CMK (cell line): ENCODE measurements around the gene TMEM132C.
"Not testable (repeated sequence)": the region's sequence is repeated elsewhere in the genome, so short reads cannot be mapped to it uniquely, and the experiment has no call there.

Experiments used
- DNase-seq: peaks from one replicate; pipeline ENCODE4 v3.0.0-alpha.2; 2010; ENCODE audit warnings: low read depth

The TMEM132C gene

GRCh38 chr12:128564956-128565355, 298.0 kb downstream of the TMEM132C start:
- no peak for DNase-seq

- no peak for DNase-seq
These were observed 300.8 kb downstream of the TMEM132C start for GRCh38 chr12:128567730-128568129.

GRCh38 chr12:128570191-128571065, 303.5 kb downstream of the TMEM132C start:
- no peak for DNase-seq

- DNase-seq, result no peak
These were observed 305.2 kb downstream of the TMEM132C start for GRCh38 chr12:128571906-128572810.

- DNase-seq, result no peak
These were observed 306.9 kb downstream of the TMEM132C start for GRCh38 chr12:128573907-128574306.

- DNase-seq, result no peak
These were observed 311.1 kb downstream of the TMEM132C start for GRCh38 chr12:128578045-128578444.

GRCh38 chr12:128581321-128581761, 314.4 kb downstream of the TMEM132C start:
- no peak for DNase-seq

GRCh38 chr12:128583453-128583852, 316.5 kb downstream of the TMEM132C start:
- no peak for DNase-seq

GRCh38 chr12:128586451-128587029, 319.6 kb downstream of the TMEM132C start:
- no peak for DNase-seq

GRCh38 chr12:128587918-128588317, 320.9 kb downstream of the TMEM132C start:
- no peak for DNase-seq

GRCh38 chr12:128592220-128592744, 325.3 kb downstream of the TMEM132C start:
- DNase-seq, result no peak

- DNase-seq, result no peak
These were observed 327.6 kb downstream of the TMEM132C start for GRCh38 chr12:128594521-128594920.

GRCh38 chr12:128595609-128596008, 328.6 kb downstream of the TMEM132C start:
- no peak for DNase-seq

GRCh38 chr12:128600886-128601285, 333.9 kb downstream of the TMEM132C start:
- no peak for DNase-seq

GRCh38 chr12:128603573-128604115, 336.7 kb downstream of the TMEM132C start:
- DNase-seq, result no peak

GRCh38 chr12:128604219-128604618, 337.2 kb downstream of the TMEM132C start:
- not testable (repeated sequence) for DNase-seq

- no peak for DNase-seq
These were observed 339.1 kb downstream of the TMEM132C start for GRCh38 chr12:128606051-128606450.

GRCh38 chr12:128606538-128606937, 339.6 kb downstream of the TMEM132C start:
- DNase-seq, result no peak

- no peak for DNase-seq
These were observed 340.0 kb downstream of the TMEM132C start for GRCh38 chr12:128606970-128607369.

GRCh38 chr12:128607641-128608040, 340.7 kb downstream of the TMEM132C start:
- no peak for DNase-seq

GRCh38 chr12:128609861-128610260, 342.9 kb downstream of the TMEM132C start:
- no peak for DNase-seq

- DNase-seq, result no peak
These were observed 344.8 kb downstream of the TMEM132C start for GRCh38 chr12:128611736-128612135.
